GM19324 (cell line): ENCODE results near the gene COMT.

Experiments
- ATAC-seq: cut with Tn5 transposase; IDR thresholded peaks from one replicate; pipeline ENCODE4 v1.9.1; 2021; ENCODE audit warnings: mild to moderate bottlenecking, moderate library complexity; ENCODE audit not compliant: unreplicated experiment, low FRiP score

The COMT gene

GRCh38 chr22:19991645-19992451 is 50.3 kb downstream of the COMT start:
- ATAC-seq, result no peak

DNA sequence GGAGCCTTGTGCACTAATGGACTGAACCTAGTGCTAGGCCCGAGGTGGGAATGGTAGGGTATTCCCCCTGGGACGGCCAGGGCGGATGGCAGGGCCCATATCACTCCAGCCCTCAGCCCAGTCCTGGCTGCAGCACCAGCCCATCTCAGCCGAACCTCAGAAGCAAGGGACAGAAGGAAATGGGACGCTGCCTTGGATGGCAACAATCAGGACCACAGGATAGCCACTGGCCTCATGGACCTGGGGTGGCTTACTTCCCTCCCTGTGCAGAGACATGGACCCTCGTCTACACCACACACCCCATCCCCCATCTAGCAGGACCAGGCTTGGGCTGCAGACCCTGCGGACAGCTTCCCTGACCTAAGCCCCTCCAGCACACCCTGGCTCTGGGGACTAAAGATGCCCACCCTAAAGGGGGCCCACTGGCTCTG is 50.9 kb downstream of the COMT start:
- ATAC-seq, result no peak

DNA sequence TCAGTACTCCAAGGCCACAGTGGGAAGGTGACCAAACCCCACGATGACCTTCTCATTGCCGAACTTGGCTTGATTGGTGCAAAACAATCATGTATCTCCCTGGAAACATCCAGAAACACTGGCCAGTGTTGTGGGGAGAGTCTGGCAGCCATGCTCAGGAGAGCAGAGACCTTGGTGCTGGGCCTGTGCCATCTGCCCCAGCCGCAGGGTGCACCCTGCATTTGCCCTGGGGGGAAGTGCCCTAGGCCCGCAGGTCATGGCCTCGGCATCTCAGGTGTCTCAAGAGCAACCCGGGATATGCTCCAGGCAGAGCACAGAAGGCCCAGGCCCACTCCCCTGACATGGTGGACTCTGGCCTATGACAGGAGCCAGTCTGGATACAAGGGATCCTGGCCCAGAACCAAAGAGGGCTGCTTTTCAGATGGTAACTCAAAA is 51.4 kb downstream of the COMT start:
- no peak for ATAC-seq

DNA sequence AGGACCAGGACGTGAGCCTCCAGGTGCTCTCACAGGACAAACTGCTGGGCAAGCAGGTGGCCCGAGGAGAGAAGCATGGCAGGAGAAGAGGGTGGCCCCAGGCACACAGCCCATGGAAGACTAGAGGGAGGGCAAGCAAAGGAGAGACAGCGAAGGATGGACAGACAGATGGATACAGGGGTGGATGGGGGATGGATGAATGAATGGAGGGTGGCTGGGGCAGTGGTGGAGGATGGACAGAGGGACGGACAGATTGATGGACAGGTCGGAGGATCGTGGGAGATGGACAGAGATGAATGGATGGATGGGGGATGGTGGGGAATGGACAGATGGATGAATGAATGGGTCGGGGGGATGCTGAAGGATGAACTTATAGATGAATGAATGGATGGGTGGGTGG is 52.4 kb downstream of the COMT start:
- no peak for ATAC-seq

- no peak for ATAC-seq
Observed at GRCh38 chr22:19994851-19995610, 53.5 kb downstream of the COMT start.

GRCh38 chr22:19995611-19996339 is 54.2 kb downstream of the COMT start:
- ATAC-seq, result no peak

DNA sequence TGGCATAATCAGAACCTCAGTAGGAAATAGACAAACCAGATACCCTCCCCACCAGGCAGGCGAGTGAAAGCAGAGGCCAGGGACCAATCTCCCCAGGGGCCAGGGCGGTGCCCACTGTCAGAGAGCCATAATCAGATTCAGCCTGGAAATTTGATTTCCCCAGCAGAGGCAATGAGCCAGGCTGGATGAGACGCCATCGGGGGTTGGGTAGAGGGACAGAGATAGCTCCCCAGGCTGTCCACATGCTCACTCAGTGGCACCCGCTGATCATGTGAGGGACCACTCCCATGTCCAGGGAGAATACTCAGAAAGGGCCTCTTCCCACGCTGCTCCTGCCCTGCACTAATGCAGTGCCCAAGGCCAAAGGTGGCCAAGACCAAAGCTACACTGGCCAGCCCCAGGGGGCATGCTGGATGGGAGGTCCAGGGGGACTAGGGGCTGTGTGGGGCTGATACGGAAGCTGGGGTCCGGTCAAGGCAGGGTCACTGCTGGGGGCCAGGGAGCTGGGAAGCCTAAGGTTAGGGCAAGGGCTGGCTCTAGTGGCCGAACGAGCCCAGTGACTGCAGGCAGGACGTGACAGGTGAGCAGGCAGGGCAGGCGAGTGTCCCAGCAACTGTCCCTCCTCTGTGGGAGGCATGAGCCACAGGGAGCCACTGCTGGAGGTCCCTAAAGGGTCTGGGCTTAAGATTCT is 55.3 kb downstream of the COMT start:
- ATAC-seq, result no peak

GRCh38 chr22:19997561-19998231 is 56.1 kb downstream of the COMT start:
- ATAC-seq, result no peak

- no peak for ATAC-seq
Observed at GRCh38 chr22:19998232-19998951, 56.8 kb downstream of the COMT start.

GRCh38 chr22:19998991-19999820 is 57.6 kb downstream of the COMT start:
- no peak for ATAC-seq

- ATAC-seq, result no peak
Observed at GRCh38 chr22:20000246-20001081, 58.9 kb downstream of the COMT start.

GRCh38 chr22:20001082-20001638 is 59.6 kb downstream of the COMT start:
- ATAC-seq, result no peak

GRCh38 chr22:20002128-20002527 is 60.6 kb downstream of the COMT start:
- ATAC-seq, result no peak

DNA sequence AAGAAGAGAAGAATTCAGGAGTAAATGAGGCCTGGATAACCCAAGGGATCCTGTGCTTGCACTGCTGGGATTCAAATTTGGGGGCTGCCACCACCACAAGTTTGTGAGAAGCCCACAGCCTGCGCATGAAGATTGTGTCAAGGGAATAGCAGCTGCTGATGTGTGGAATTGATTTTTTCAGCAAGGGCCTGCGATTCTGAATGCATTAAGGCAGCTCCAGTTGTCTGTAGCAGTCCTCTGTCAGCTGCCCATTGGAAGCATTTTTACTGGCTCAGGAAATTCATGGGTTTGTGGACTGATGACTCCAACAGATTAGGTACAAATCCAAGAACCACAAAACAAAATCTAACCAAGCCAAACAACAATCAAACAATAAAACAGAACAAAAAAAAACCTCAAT is 61.1 kb downstream of the COMT start:
- no peak for ATAC-seq

DNA sequence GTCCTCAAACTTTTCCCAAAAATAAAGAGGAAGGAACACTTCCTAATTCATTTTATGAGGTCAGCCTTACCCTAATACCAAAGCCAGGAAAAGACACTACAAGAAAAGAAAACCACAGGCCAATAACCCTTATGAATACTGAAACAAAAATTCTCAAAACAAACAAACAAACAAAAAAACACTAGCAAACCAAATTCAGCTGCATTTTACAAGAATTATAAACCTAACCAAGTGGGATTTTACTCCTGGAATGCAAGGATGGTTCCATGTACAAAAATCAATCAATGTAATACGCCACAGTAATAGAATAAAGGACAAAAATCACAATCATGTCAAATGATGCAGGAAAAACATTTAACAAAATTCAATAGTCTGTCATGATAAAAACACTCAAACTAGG is 61.7 kb downstream of the COMT start:
- no peak for ATAC-seq

- ATAC-seq, result no peak
Observed at GRCh38 chr22:20004464-20004863, 62.9 kb downstream of the COMT start.

- ATAC-seq, result no peak
Observed at GRCh38 chr22:20008221-20008995, 66.8 kb downstream of the COMT start.
